HUES64 (cell line): ENCODE results near the gene ASIC1.
"Not testable (repeated sequence)": the region's sequence is repeated elsewhere in the genome, so short reads cannot be mapped to it uniquely, and the experiment has no call there.

Experiments used
- H3K27ac ChIP-seq: 2 replicates; pipeline ENCODE4 v1.7.0; 2013; ENCODE audit warnings: low read depth, low read length, inconsistent platforms
- H3K27me3 ChIP-seq: 2 replicates; pipeline ENCODE4 v1.6.1; 2013; ENCODE audit warnings: mild to moderate bottlenecking, low read length; ENCODE audit not compliant: insufficient read depth
- H3K36me3 ChIP-seq: 2 replicates; pipeline ENCODE4 v1.6.1; 2013; ENCODE audit warnings: mild to moderate bottlenecking, low read length; ENCODE audit not compliant: insufficient read depth
- H3K4me1 ChIP-seq: 2 replicates; pipeline ENCODE4 v1.6.1; 2013; ENCODE audit warnings: mild to moderate bottlenecking, low read length, moderate library complexity; ENCODE audit not compliant: insufficient read depth
- H3K4me3 ChIP-seq: 2 replicates; pipeline ENCODE4 v1.5.1; 2013; ENCODE audit warnings: mild to moderate bottlenecking, low read length, moderate library complexity
- H3K9ac ChIP-seq: 2 replicates; pipeline ENCODE4 v1.6.1; 2013; ENCODE audit warnings: mild to moderate bottlenecking, low read depth, low read length
- H3K9me3 ChIP-seq: 2 replicates; pipeline ENCODE4 v1.6.1; 2013; ENCODE audit warnings: low read depth, low read length; ENCODE audit not compliant: insufficient read depth
- WGBS: fragments of 150-250, 120-280 bp; methylation state at CpG from one replicate; pipeline ENCODE4 v1.1.7; 2013; ENCODE audit warnings: missing lambda C conversion rate; 5-methylcytosine and 5-hydroxymethylcytosine counted together

The ASIC1 gene

GRCh38 chr12:50024227-50024626, 33.2 kb upstream of the ASIC1 start:
- Histone ChIP-seq H3K27me3 (no peaks in the 10 kb centered on the region), H3K4me3 (peak overlapping the region; percentile 80), H3K9me3 (no peaks in the 10 kb centered on the region), H3K27ac (no peak overlapping the region), H3K36me3 (no peaks in the 10 kb centered on the region), H3K4me1 (peaks cover 3% of the 10 kb centered on the region; the same call in 1 of the 2 replicates), H3K9ac (peak overlapping the region; percentile 70; the same call in 1 of the 2 replicates)
- 77% methylated on average over 6 of the region's 8 CpGs for WGBS

- H3K27ac ChIP-seq = peak overlapping the region; percentile 47; the same call in 1 of the 2 replicates
- no peaks in the 10 kb centered on the region for H3K36me3 ChIP-seq
- H3K27me3 ChIP-seq = no peaks in the 10 kb centered on the region
- no peaks in the 10 kb centered on the region for H3K9me3 ChIP-seq
- 2% methylated on average over 15 of the region's 16 CpGs for WGBS
- H3K4me1 ChIP-seq = peaks cover 3% of the 10 kb centered on the region; the same call in 1 of the 2 replicates
- peak overlapping the region; percentile 70 for H3K9ac ChIP-seq
- peak overlapping the region; percentile 80 for H3K4me3 ChIP-seq
These were observed 32.6 kb upstream of the ASIC1 start for GRCh38 chr12:50024805-50025186.

GRCh38 chr12:50025187-50026059, 32.0 kb upstream of the ASIC1 start, which contains the start of gene RACGAP1:
Gene RACGAP1, minus strand, starts transcription at chr12:50025494. Its CDS starts 8,779 bp downstream, at chr12:50016715.
- H3K4me3 ChIP-seq = peak within 1 kb of the TSS; percentile 80
- H3K36me3 ChIP-seq = no peaks in the 10 kb centered on the region
- H3K27ac ChIP-seq = peak within 1 kb of the TSS; percentile 47; the same call in 1 of the 2 replicates
- H3K9me3 ChIP-seq = no peaks in the 10 kb centered on the region
- no peaks in the 10 kb centered on the region for H3K27me3 ChIP-seq
- peak within 1 kb of the TSS; percentile 70 for H3K9ac ChIP-seq
- H3K4me1 ChIP-seq = peaks cover 3% of the 10 kb centered on the region; the same call in 1 of the 2 replicates
- 3% methylated on average over 45 of the region's 47 CpGs for WGBS

- H3K4me3 ChIP-seq = no peak overlapping the region
- H3K9me3 ChIP-seq = no peaks in the 10 kb centered on the region
- no peaks in the 10 kb centered on the region for H3K27me3 ChIP-seq
- peaks cover 3% of the 10 kb centered on the region; the same call in 1 of the 2 replicates for H3K4me1 ChIP-seq
- no peaks in the 10 kb centered on the region for H3K36me3 ChIP-seq
- H3K27ac ChIP-seq = no peak overlapping the region
- no peak overlapping the region for H3K9ac ChIP-seq
- whole genome bisulfite sequencing = 89% methylated on average over 3 of the region's 3 CpGs
These were observed 30.7 kb upstream of the ASIC1 start for GRCh38 chr12:50026691-50027090.

GRCh38 chr12:50030449-50030848, 26.9 kb upstream of the ASIC1 start:
- not testable (repeated sequence) for H3K4me3 ChIP-seq, H3K27ac ChIP-seq, H3K27me3 ChIP-seq, H3K9me3 ChIP-seq, H3K4me1 ChIP-seq, H3K36me3 ChIP-seq, H3K9ac ChIP-seq
- WGBS = 95% methylated on average over 8 of the region's 9 CpGs

- H3K4me1 ChIP-seq = no peaks in the 10 kb centered on the region
- H3K4me3 ChIP-seq = peak overlapping the region; percentile 57
- H3K27ac ChIP-seq = no peak overlapping the region
- WGBS = 34% methylated on average over 21 of the region's 21 CpGs
- H3K27me3 ChIP-seq = peaks cover 10% of the 10 kb centered on the region; the same call in 1 of the 2 replicates
- no peaks in the 10 kb centered on the region for H3K9me3 ChIP-seq
- no peaks in the 10 kb centered on the region for H3K36me3 ChIP-seq
- peak overlapping the region; percentile 9; the same call in 1 of the 2 replicates for H3K9ac ChIP-seq
These were observed 24.9 kb upstream of the ASIC1 start for GRCh38 chr12:50032515-50032853.

- peak overlapping the region; percentile 57 for H3K4me3 ChIP-seq
- peak overlapping the region; percentile 9; the same call in 1 of the 2 replicates for H3K9ac ChIP-seq
These were observed 24.4 kb upstream of the ASIC1 start for GRCh38 chr12:50032854-50033581.

GRCh38 chr12:50038336-50038735, 19.1 kb upstream of the ASIC1 start:
- WGBS = 96% methylated on average over 4 of the region's 4 CpGs
- H3K27ac ChIP-seq = no peak overlapping the region
- no peaks in the 10 kb centered on the region for H3K4me1 ChIP-seq
- H3K9ac ChIP-seq = no peak overlapping the region
- no peaks in the 10 kb centered on the region for H3K36me3 ChIP-seq
- peaks cover 16% of the 10 kb centered on the region for H3K27me3 ChIP-seq
- H3K4me3 ChIP-seq = no peak overlapping the region
- H3K9me3 ChIP-seq = no peaks in the 10 kb centered on the region

More at GRCh38 chr12:50032854-50033581, 24.4 kb upstream of the ASIC1 start:
- Histone ChIP-seq H3K27me3 (peaks cover 10% of the 10 kb centered on the region; the same call in 1 of the 2 replicates), H3K27ac (no peak overlapping the region), H3K36me3 (no peaks in the 10 kb centered on the region), H3K9me3 (no peaks in the 10 kb centered on the region), H3K4me1 (no peaks in the 10 kb centered on the region)
- WGBS = 13% methylated on average over 35 of the region's 37 CpGs

GRCh38 chr12:50039151-50039835, 18.1 kb upstream of the ASIC1 start:
- 30% methylated on average over 8 of the region's 9 CpGs for WGBS
- H3K4me3 ChIP-seq = no peak overlapping the region
- H3K36me3 ChIP-seq = no peaks in the 10 kb centered on the region
- no peaks in the 10 kb centered on the region for H3K4me1 ChIP-seq
- H3K9me3 ChIP-seq = no peaks in the 10 kb centered on the region
- H3K27me3 ChIP-seq = peaks cover 19% of the 10 kb centered on the region
- H3K27ac ChIP-seq = no peak overlapping the region
- no peak overlapping the region for H3K9ac ChIP-seq

GRCh38 chr12:50040657-50041056, 16.7 kb upstream of the ASIC1 start:
- Histone ChIP-seq H3K27ac (no peak overlapping the region), H3K4me1 (no peaks in the 10 kb centered on the region), H3K9me3 (no peaks in the 10 kb centered on the region), H3K27me3 (peaks cover 19% of the 10 kb centered on the region), H3K4me3 (no peak overlapping the region), H3K9ac (no peak overlapping the region), H3K36me3 (no peaks in the 10 kb centered on the region)
- 69% methylated on average over 4 of the region's 4 CpGs for WGBS
